Hepatocyte (in vitro differentiated cells): ENCODE measurements around the gene LMLN. TPM values are rescaled to one million over a fixed set of nuclear protein-coding genes. Genes with fewer than 3 reads are reported as not detected.
A peak's percentile ranks its signal among the peaks of the same experiment; 100 is the strongest.
"Not testable (repeated sequence)": the region's sequence is repeated elsewhere in the genome, so short reads cannot be mapped to it uniquely, and the experiment has no call there.

Experiments
- DNase-seq: peaks from one replicate; pipeline ENCODE4 v3.0.0-alpha.2; 2016; ENCODE audit warnings: low spot score
- H2AFZ ChIP-seq: fragments of 200-600 bp; sonication (generic); 2 replicates; pipeline ENCODE4 v1.6.0; 2016; ENCODE audit warnings: antibody characterized with exemption, mild to moderate bottlenecking
- H3K27ac ChIP-seq: fragments of 200-600 bp; sonication (generic); 2 replicates; pipeline ENCODE4 v1.5.1; 2016; ENCODE audit warnings: mild to moderate bottlenecking
- H3K27me3 ChIP-seq: fragments of 200-600 bp; sonication (generic); 2 replicates; pipeline ENCODE4 v1.6.1; 2016
- H3K36me3 ChIP-seq: fragments of 200-600 bp; sonication (generic); replicated peaks from 2 replicates; pipeline ENCODE4 v1.5.1; 2016; ENCODE audit warnings: low read depth; ENCODE audit not compliant: insufficient read depth
- H3K4me1 ChIP-seq: fragments of 200-600 bp; sonication (generic); 2 replicates; pipeline ENCODE4 v1.5.1; 2016; ENCODE audit warnings: mild to moderate bottlenecking, moderate library complexity; ENCODE audit not compliant: insufficient read depth
- H3K4me2 ChIP-seq: fragments of 200-600 bp; sonication (generic); 2 replicates; pipeline ENCODE4 v1.6.0; 2016
- H3K4me3 ChIP-seq: fragments of 200-600 bp; sonication (generic); 2 replicates; pipeline ENCODE4 v1.5.1; 2016; ENCODE audit warnings: mild to moderate bottlenecking
- H3K79me2 ChIP-seq: fragments of 200-600 bp; sonication (generic); 2 replicates; pipeline ENCODE4 v1.6.0; 2017; ENCODE audit warnings: mild to moderate bottlenecking
- H3K9me2 ChIP-seq: fragments of 200-600 bp; sonication (generic); replicated peaks from 2 replicates; pipeline ENCODE4 v1.6.0; 2017; ENCODE audit warnings: mild to moderate bottlenecking; ENCODE audit not compliant: insufficient read depth
- H3K9me3 ChIP-seq: fragments of 200-600 bp; sonication (generic); 2 replicates; pipeline ENCODE4 v1.5.1; 2016; ENCODE audit warnings: low read depth, mild to moderate bottlenecking
- H4K20me1 ChIP-seq: fragments of 200-600 bp; sonication (generic); 2 replicates; pipeline ENCODE4 v1.6.0; 2016; ENCODE audit warnings: mild to moderate bottlenecking; ENCODE audit not compliant: insufficient read depth, poor library complexity, severe bottlenecking
- CTCF ChIP-seq: fragments of 200-600 bp; sonication (generic); IDR thresholded peaks from 2 replicates; pipeline ENCODE4 v1.5.1; 2016; ENCODE audit warnings: antibody characterized with exemption, mild to moderate bottlenecking; ENCODE audit not compliant: poor library complexity
- EZH2 ChIP-seq: fragments of 200-600 bp; sonication (generic); IDR thresholded peaks from 2 replicates; pipeline ENCODE4 v1.6.1; 2016; ENCODE audit warnings: antibody characterized with exemption, mild to moderate bottlenecking, borderline replicate concordance
- EZH2phosphoT487 ChIP-seq: fragments of 200-600 bp; sonication (generic); IDR thresholded peaks from one replicate; pipeline ENCODE4 v1.6.1; 2018; ENCODE audit warnings: antibody characterized with exemption, mild to moderate bottlenecking, low read depth, moderate library complexity; ENCODE audit not compliant: unreplicated experiment, severe bottlenecking
- WGBS: methylation state at CpG from one replicate; pipeline ENCODE4 v1.1.6; 2016; ENCODE audit warnings: low lambda C conversion rate; ENCODE audit errors: missing lambda C conversion rate; 5-methylcytosine and 5-hydroxymethylcytosine counted together
- polyA plus RNA-seq: library from polyadenylated mRNA; unstranded; fragments of >200 nt; fragmentation: Nextera tagmentation; extraction: Ambion mirVana; gene quantifications from 2 replicates; pipeline ENCODE4 v1.2.1, GENCODE V29; 2016
- total RNA-seq: library from RNA; depleted of rRNA; stranded (reverse); fragments of >200 nt; gene quantifications from 2 replicates; pipeline ENCODE4 v1.2.3, GENCODE V29; 2014

Gene LMLN
- total and polyA plus RNA-seq, 2 experiments from 2014 or later = 1.4 to 2.6 TPM

- peak overlapping the region; percentile 99 for H3K4me2 ChIP-seq
- H3K9me3 ChIP-seq = no peaks in the 10 kb centered on the region
- no peaks in the 10 kb centered on the region for H3K9me2 ChIP-seq
- peaks cover 80% of the 10 kb centered on the region for H3K27me3 ChIP-seq
- H3K4me3 ChIP-seq = peak overlapping the region; percentile 58
- H2AFZ ChIP-seq = peak overlapping the region; percentile 81
- H3K79me2 ChIP-seq = no peaks in the 10 kb centered on the region
- peaks cover 15% of the 10 kb centered on the region for H3K4me1 ChIP-seq
- no peaks in the 10 kb centered on the region for H3K36me3 ChIP-seq
- H3K27ac ChIP-seq = no peak overlapping the region
- peaks cover 3% of the 10 kb centered on the region for H4K20me1 ChIP-seq
- peak; percentile 59 for TF ChIP-seq CTCF
- no peak for TF ChIP-seq EZH2phosphoT487
- TF ChIP-seq EZH2 = peak; percentile 60
- WGBS = 5% methylated on average over 56 of the region's 86 CpGs
- DNase-seq = peak; percentile 91
These were observed 120.7 kb downstream of the LMLN start for GRCh38 chr3:198080521-198081384.

- H3K4me3 ChIP-seq = no peak overlapping the region
- no peak overlapping the region for H2AFZ ChIP-seq
- peaks cover 80% of the 10 kb centered on the region for H3K27me3 ChIP-seq
- no peak for TF ChIP-seq CTCF
- no peak for TF ChIP-seq EZH2
- TF ChIP-seq EZH2phosphoT487 = no peak
- no peaks in the 10 kb centered on the region for H3K9me3 ChIP-seq
- no peaks in the 10 kb centered on the region for H3K79me2 ChIP-seq
- H3K4me2 ChIP-seq = peak overlapping the region; percentile 99
- no peak for DNase-seq
- peaks cover 3% of the 10 kb centered on the region for H4K20me1 ChIP-seq
- no peaks in the 10 kb centered on the region for H3K9me2 ChIP-seq
- no peaks in the 10 kb centered on the region for H3K36me3 ChIP-seq
- H3K4me1 ChIP-seq = peaks cover 15% of the 10 kb centered on the region
- 24% methylated on average over 32 of the region's 33 CpGs for WGBS
- no peak overlapping the region for H3K27ac ChIP-seq
These were observed 121.4 kb downstream of the LMLN start for GRCh38 chr3:198081421-198081844.

GRCh38 chr3:198082226-198082625 lies 122.2 kb downstream of the LMLN start:
- 92% methylated on average over 4 of the region's 4 CpGs for WGBS
- not testable (repeated sequence) for H4K20me1 ChIP-seq, H3K4me2 ChIP-seq, DNase-seq, H3K9me3 ChIP-seq, H3K36me3 ChIP-seq, H3K9me2 ChIP-seq, H3K27ac ChIP-seq, H3K79me2 ChIP-seq, H2AFZ ChIP-seq, H3K4me3 ChIP-seq
- Histone ChIP-seq H3K27me3 (peaks cover 80% of the 10 kb centered on the region), H3K4me1 (peaks cover 15% of the 10 kb centered on the region)

GRCh38 chr3:198088421-198088955 lies 128.5 kb downstream of the LMLN start:
- H3K36me3 ChIP-seq = no peaks in the 10 kb centered on the region
- H3K4me1 ChIP-seq = no peaks in the 10 kb centered on the region
- no peak overlapping the region for H3K4me2 ChIP-seq
- DNase-seq = no peak
- H3K4me3 ChIP-seq = no peak overlapping the region
- TF ChIP-seq EZH2phosphoT487 (no peak), EZH2 (no peak), CTCF (no peak)
- no peak overlapping the region for H3K27ac ChIP-seq
- H2AFZ ChIP-seq = no peak overlapping the region
- H3K79me2 ChIP-seq = no peaks in the 10 kb centered on the region
- no peaks in the 10 kb centered on the region for H4K20me1 ChIP-seq
- WGBS = 83% methylated on average over 3 of the region's 3 CpGs
- peaks cover 68% of the 10 kb centered on the region for H3K27me3 ChIP-seq
- no peaks in the 10 kb centered on the region for H3K9me3 ChIP-seq
- no peaks in the 10 kb centered on the region for H3K9me2 ChIP-seq
